Ovary (tissue), 9 donors: Measurements from ENCODE around the gene BMPER. TPM values are rescaled to one million over a fixed set of nuclear protein-coding genes. Genes with fewer than 3 reads are reported as not detected.

Experiments
- DNase-seq, 5 donors: peaks; one replicate each; pipeline ENCODE4 v3.0.0-alpha.2; 2019 to 2020
- H3K27ac ChIP-seq, 2 donors: fragments of 200-600 bp; one replicate each; pipeline versions ENCODE4 v1.5.1 to v1.8.0; 2019 to 2022
- H3K27me3 ChIP-seq: fragments of 200-600 bp; one replicate; pipeline ENCODE4 v1.8.0; 2022
- H3K36me3 ChIP-seq: fragments of 200-600 bp; sonication (generic); one replicate; pipeline ENCODE4 v1.5.1; 2019
- H3K4me1 ChIP-seq: one replicate; pipeline ENCODE4 v1.8.1; 2013; ENCODE audit warnings: mild to moderate bottlenecking, moderate library complexity; ENCODE audit not compliant: insufficient read depth
- H3K4me3 ChIP-seq: fragments of 200-600 bp; sonication (generic); one replicate; pipeline ENCODE4 v1.5.1; 2017
- H3K9me3 ChIP-seq, 2 donors: fragments of 200-600 bp in 1 of 2; sonication (generic) in 1 of 2; one replicate each; pipeline versions ENCODE4 v1.5.1 to v1.8.1; 2013 to 2019; ENCODE audit warnings: mild to moderate bottlenecking in 1 of 2, moderate library complexity in 1 of 2
- EP300 ChIP-seq: sonication (generic); formaldehyde crosslinking; IDR thresholded peaks from one replicate; pipeline ENCODE4 v1.6.1; 2017; ENCODE audit warnings: antibody characterized with exemption
- POLR2A ChIP-seq: fragments of 450-650 bp; IDR thresholded peaks from one replicate; pipeline ENCODE4 v1.6.1; 2017; ENCODE audit warnings: antibody characterized with exemption, mild to moderate bottlenecking, moderate library complexity
- WGBS, 3 donors: extraction: QIAGEN DNeasy Blood & Tissue Kit in 1 of 3; methylation state at CpG; one replicate each; pipeline versions ENCODE4 v1.1.5 to v1.1.7; 2013 to 2017; 5-methylcytosine and 5-hydroxymethylcytosine counted together
- intact Hi-C, 4 donors: fragments of 100-400 bp; cut with DNase I; formaldehyde crosslinking; loops; one replicate each; pipeline versions ENCODE4 v1.11.0 to v1.15.1; 2022 to 2023
- polyA plus RNA-seq, 2 donors: library from polyadenylated mRNA; stranded (reverse); fragments of 200-250 nt in 1 of 2; fragments of 350-450 nt in 1 of 2; fragmentation: Illumina TruSeq in 1 of 2; extraction: RNeasy Lipid Tissue Mini Kit (QIAGEN cat#74804) in 1 of 2; gene quantifications; one replicate each; pipeline ENCODE4 v1.2.3, GENCODE V29; 2013 to 2014
- total RNA-seq, 7 donors: library from RNA; depleted of rRNA in 2 of 7; stranded (reverse); fragments of >200 nt in 2 of 7; fragmentation: NEBNext Ultra II Directional in 3 of 7; extraction: Animal tissue kit (Norgen Biotek cat#: 25700) in 3 of 7; gene quantifications; one replicate each; pipeline versions ENCODE4 v1.1.0 to v1.2.4, GENCODE V29; 2016 to 2023
- TF ChIP-seq, protein P1 (sequence below), 3 donors: fragments of 450-650 bp in 2 of 3; fragments of 200-600 bp in 1 of 3; IDR thresholded peaks; one replicate each; pipeline versions ENCODE4 v1.5.1 to v1.8.0; 2016 to 2022; ENCODE audit warnings: antibody characterized with exemption in 3 of 3, mild to moderate bottlenecking in 1 of 3
- donor health status: DM: no; HTN: no; CAD: no; lungs with moderate emphysema.
- donor health status: DM: no; HTN: no; CAD: no.
- donor health status: Bipolar disorder and iron deficiency.
- donor health status: DM: yes; HTN: yes; CAD: no.
- donor health status: DM: no; HTN: no; CAD: no.
- donor health status: DM: yes; HTN: yes; CAD: no.

BMPER gene
- total and polyA plus RNA-seq, 9 donors = 2.9 to 15.3 (median 5.4) TPM

DNA sequence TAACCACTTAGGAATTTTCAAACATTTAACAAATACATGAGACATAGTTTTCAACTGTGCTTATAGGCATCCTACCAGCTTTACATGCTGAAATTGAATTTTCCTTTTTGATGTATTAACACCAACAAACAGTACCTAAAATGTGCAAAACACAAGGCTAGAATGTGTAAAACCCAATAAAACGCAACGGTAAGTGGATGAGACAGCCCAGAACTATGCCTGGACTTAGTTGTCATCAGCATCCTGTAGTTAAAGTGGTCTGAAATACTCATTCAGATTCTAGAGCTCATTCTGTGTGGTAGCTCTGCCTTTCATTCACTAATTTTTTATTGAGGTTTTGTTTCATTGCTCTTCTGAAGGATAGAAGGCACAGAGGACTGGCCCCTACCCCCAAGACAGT is 137.1 kb downstream of the BMPER start:
- Histone ChIP-seq H3K4me1 (peaks cover 2% of the 10 kb centered on the region), H3K4me3 (no peak overlapping the region), H3K27me3 (no peaks in the 10 kb centered on the region), H3K27ac (no peak overlapping the region), H3K36me3 (no peaks in the 10 kb centered on the region), H3K9me3 (no peaks in the 10 kb centered on the region)
- no peak for DNase-seq
- intact Hi-C loops = no loop called here
- 93 to 98% (median 97%) methylated on average over 2 of the region's 2 CpGs for WGBS, 3 donors
- TF ChIP-seq POLR2A (no peak), EP300 (no peak)
- TF ChIP-seq, protein P1, sequence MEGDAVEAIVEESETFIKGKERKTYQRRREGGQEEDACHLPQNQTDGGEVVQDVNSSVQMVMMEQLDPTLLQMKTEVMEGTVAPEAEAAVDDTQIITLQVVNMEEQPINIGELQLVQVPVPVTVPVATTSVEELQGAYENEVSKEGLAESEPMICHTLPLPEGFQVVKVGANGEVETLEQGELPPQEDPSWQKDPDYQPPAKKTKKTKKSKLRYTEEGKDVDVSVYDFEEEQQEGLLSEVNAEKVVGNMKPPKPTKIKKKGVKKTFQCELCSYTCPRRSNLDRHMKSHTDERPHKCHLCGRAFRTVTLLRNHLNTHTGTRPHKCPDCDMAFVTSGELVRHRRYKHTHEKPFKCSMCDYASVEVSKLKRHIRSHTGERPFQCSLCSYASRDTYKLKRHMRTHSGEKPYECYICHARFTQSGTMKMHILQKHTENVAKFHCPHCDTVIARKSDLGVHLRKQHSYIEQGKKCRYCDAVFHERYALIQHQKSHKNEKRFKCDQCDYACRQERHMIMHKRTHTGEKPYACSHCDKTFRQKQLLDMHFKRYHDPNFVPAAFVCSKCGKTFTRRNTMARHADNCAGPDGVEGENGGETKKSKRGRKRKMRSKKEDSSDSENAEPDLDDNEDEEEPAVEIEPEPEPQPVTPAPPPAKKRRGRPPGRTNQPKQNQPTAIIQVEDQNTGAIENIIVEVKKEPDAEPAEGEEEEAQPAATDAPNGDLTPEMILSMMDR (IDR thresholded peaks at IDR 0.05) = no peak

DNA sequence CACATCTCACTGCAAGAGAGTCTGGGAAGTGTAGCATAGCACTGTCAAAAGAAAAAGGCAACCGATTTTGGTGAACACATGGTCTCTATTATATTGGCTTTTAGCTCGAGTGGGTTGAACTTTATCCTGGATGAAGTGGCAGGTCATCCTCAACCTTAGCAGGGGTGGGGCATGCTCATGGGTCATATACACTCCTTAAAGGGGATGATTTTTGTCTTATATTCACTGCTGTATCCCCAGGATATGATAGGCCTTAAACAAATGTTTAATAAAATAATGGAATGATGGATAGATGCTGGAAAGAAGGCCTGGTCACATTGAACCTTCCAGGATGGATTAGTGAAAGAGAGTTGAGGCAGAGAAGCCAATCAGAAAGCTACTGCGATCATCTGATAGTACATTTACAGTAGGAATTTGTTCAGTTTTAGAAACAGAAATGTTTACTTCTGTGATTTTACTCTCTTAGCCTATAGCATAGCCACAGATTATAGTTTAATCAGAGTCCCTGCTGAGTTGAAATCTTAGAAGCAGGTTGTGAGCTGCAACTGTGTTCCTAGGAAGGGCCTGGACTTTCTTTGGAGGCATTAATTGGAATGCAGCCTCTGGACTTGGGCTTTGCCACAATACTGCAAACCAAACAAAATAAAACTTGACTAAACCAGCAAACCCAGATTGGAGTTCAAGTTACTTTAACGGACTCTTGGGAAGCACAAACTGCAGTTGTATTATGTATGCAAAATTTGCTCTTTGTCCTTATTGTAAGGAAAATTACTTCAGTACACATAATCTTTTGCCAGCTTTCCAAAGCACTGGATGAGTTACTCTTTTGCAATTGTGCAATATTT is 138.3 kb downstream of the BMPER start:
- H3K27me3 ChIP-seq = no peaks in the 10 kb centered on the region
- H3K36me3 ChIP-seq = no peaks in the 10 kb centered on the region
- H3K9me3 ChIP-seq = no peaks in the 10 kb centered on the region
- no peak for DNase-seq
- peaks cover 2% of the 10 kb centered on the region for H3K4me1 ChIP-seq
- no peak overlapping the region for H3K4me3 ChIP-seq
- 62 to 80% (median 76%) methylated on average over 4 of the region's 4 CpGs for WGBS, 3 donors
- TF ChIP-seq EP300 (no peak), POLR2A (no peak)
- TF ChIP-seq, protein P1 (IDR thresholded peaks at IDR 0.05) = no peak
- intact Hi-C loops = no loop called here
- no peak overlapping the region for H3K27ac ChIP-seq

DNA sequence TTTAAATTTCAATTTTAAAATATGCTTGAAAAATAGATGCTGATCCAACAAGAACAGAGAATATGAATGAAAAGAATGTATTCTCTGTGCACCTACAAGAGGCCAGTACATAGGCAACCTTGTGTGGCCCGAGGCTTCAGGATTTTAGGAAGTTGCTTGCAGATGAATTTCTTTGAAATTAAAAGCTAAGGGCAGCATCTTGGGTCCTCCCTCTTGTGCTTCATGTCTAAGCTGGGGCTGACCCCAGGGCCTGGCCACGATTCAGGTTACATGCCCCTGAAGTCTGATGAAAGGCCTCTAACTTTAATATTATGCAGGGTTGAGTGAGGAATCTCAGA is 138.9 kb downstream of the BMPER start:
- TF ChIP-seq, protein P1 (IDR thresholded peaks at IDR 0.05) = no peak
- TF ChIP-seq EP300 = no peak
- no peak for TF ChIP-seq POLR2A
- no peaks in the 10 kb centered on the region for H3K36me3 ChIP-seq
- DNase-seq = peak in 2 of 5 donors; percentile 38 to 41
- H3K27ac ChIP-seq = no peak overlapping the region
- 25 to 39% (median 35%) methylated on average over 2 of the region's 2 CpGs for whole genome bisulfite sequencing, 3 donors
- peaks cover 2% of the 10 kb centered on the region for H3K4me1 ChIP-seq
- intact Hi-C loops = no loop called here
- no peaks in the 10 kb centered on the region for H3K9me3 ChIP-seq
- no peak overlapping the region for H3K4me3 ChIP-seq
- no peaks in the 10 kb centered on the region for H3K27me3 ChIP-seq

DNA sequence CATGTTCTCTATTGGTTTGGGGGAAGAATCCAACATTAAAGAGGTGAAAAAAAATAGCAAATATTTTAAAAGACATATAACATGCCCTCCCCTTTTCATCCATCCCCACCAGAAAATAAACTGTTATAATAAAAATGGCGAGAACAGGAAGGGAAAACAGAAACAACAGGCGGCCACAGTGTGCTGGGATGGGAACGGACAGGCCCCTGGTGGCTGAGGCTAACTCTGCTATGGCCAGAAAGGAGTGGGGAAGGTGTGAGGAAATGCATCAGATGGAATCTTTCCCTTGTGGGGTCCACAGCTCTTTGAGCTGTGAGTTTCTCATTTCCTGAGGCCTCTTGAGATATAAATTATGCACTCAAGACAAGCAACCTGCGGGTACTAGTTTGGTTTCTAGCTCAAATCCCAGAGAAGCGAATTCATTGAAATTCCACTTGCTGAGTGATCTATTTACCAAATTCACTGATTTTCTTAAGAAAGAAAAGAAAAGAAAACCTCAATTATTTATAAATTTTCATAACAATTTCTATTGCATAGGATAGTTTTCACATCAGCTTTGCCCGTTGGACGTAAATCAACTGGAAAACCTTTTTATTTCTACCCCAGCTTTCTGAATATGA is 139.5 kb downstream of the BMPER start:
- no peaks in the 10 kb centered on the region for H3K9me3 ChIP-seq
- intact Hi-C loops = no loop called here
- H3K27me3 ChIP-seq = no peaks in the 10 kb centered on the region
- H3K36me3 ChIP-seq = no peaks in the 10 kb centered on the region
- no peak overlapping the region for H3K27ac ChIP-seq
- no peak overlapping the region for H3K4me3 ChIP-seq
- TF ChIP-seq, protein P1 (IDR thresholded peaks at IDR 0.05) = no peak
- TF ChIP-seq POLR2A (no peak), EP300 (no peak)
- 90 to 94% (median 92%) methylated on average over 7 of the region's 7 CpGs for WGBS, 3 donors
- H3K4me1 ChIP-seq = peaks cover 2% of the 10 kb centered on the region
- DNase-seq = no peak
